B cell (primary cell): Measurements from ENCODE around the gene SP9.

Source experiments
- EZH2 ChIP-seq: IDR thresholded peaks from 2 replicates; pipeline ENCODE4 v1.6.1; 2012; ENCODE audit warnings: borderline replicate concordance, low read depth, mild to moderate bottlenecking, moderate library complexity, low read length; ENCODE audit not compliant: insufficient read depth, poor library complexity, severe bottlenecking
- TF ChIP-seq, protein P1 (sequence below): fragments of 200-600 bp; IDR thresholded peaks from one replicate; pipeline ENCODE4 v1.8.0; 2022; ENCODE audit warnings: antibody characterized with exemption, mild to moderate bottlenecking

DNA sequence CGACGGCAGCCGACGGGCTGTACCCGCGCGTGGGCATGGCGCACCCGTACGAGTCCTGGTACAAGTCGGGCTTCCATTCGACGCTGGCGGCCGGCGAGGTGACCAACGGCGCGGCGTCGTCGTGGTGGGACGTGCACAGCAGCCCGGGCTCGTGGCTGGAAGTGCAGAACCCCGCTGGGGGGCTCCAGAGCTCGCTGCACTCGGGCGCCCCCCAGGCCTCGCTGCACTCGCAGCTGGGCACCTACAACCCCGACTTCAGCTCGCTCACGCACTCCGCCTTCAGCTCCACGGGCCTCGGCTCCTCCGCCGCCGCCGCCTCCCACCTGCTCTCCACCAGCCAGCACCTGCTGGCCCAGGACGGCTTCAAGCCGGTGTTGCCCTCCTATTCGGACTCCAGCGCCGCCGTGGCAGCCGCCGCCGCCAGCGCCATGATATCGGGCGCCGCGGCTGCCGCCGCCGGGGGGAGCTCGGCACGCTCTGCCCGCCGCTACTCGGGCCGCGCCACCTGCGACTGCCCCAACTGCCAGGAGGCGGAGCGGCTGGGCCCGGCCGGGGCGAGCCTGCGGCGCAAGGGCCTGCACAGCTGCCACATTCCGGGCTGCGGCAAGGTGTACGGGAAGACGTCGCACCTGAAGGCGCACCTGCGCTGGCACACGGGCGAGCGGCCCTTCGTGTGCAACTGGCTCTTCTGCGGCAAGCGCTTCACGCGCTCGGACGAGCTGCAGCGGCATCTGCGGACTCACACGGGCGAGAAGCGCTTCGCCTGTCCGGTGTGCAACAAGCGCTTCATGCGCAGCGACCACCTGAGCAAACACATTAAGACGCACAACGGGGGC is 2.0 kb downstream of the SP9 start:
- TF ChIP-seq, protein P1, sequence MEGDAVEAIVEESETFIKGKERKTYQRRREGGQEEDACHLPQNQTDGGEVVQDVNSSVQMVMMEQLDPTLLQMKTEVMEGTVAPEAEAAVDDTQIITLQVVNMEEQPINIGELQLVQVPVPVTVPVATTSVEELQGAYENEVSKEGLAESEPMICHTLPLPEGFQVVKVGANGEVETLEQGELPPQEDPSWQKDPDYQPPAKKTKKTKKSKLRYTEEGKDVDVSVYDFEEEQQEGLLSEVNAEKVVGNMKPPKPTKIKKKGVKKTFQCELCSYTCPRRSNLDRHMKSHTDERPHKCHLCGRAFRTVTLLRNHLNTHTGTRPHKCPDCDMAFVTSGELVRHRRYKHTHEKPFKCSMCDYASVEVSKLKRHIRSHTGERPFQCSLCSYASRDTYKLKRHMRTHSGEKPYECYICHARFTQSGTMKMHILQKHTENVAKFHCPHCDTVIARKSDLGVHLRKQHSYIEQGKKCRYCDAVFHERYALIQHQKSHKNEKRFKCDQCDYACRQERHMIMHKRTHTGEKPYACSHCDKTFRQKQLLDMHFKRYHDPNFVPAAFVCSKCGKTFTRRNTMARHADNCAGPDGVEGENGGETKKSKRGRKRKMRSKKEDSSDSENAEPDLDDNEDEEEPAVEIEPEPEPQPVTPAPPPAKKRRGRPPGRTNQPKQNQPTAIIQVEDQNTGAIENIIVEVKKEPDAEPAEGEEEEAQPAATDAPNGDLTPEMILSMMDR: peak; percentile 26
- peak; percentile 100 for TF ChIP-seq EZH2
